ENCODE results near the gene SUGP2. TPM values are rescaled to one million over a fixed set of nuclear protein-coding genes. Genes with fewer than 3 reads are reported as not detected.

SUGP2 gene
- total RNA-seq, 2 experiments from 2014 or later: 123 to 124 TPM

GRCh38 chr19:19057720-19058119 lies 24.4 kb upstream of the SUGP2 start:
- Mint-ChIP-seq H3K4me3 (no peak overlapping the region), H3K27ac (no peak overlapping the region), H3K36me3 (ENCODE audit: low read depth) (peaks cover 17% of the 10 kb centered on the region), H3K4me1 (ENCODE audit: low read depth) (peaks cover 5% of the 10 kb centered on the region), H3K9me3 (ENCODE audit: insufficient read depth) (no peaks in the 10 kb centered on the region), H3K27me3 (ENCODE audit: low read depth) (no peaks in the 10 kb centered on the region)
- ATAC-seq (no peak), DNase-seq (no peak)
- POLR2A ChIA-PET: interaction anchor here (0.5 to 0.7 kb wide), 3 partner anchors 10 to 130 kb away, joined by 3 to 6 read pairs (median 6); no protein-coding TSS in a partner anchor
- CTCF ChIA-PET: no interaction called here

GRCh38 chr19:19057317-19057716 lies 24.0 kb upstream of the SUGP2 start:
- CTCF ChIA-PET: no interaction called here
- POLR2A ChIA-PET: interaction anchor here (0.5 to 0.7 kb wide), 3 partner anchors 9 to 130 kb away, joined by 3 to 6 read pairs (median 6); no protein-coding TSS in a partner anchor

GRCh38 chr19:19056636-19057275 lies 23.4 kb upstream of the SUGP2 start:
- Mint-ChIP-seq H3K36me3 (ENCODE audit: low read depth) (peaks cover 19% of the 10 kb centered on the region), H3K4me1 (ENCODE audit: low read depth) (no peaks in the 10 kb centered on the region), H3K9me3 (ENCODE audit: insufficient read depth) (no peaks in the 10 kb centered on the region), H3K27me3 (ENCODE audit: low read depth) (no peaks in the 10 kb centered on the region), H3K4me3 (no peak overlapping the region), H3K27ac (no peak overlapping the region)
- ChIA-PET CTCF (interaction anchor here (1.0 kb wide), 1 partner anchor 118 kb away, joined by 3 read pairs; no protein-coding TSS in a partner anchor), POLR2A (interaction anchor here (0.7 kb wide), 1 partner anchor 14 kb away, joined by 6 read pairs; no protein-coding TSS in a partner anchor)
- ATAC-seq (no peak), DNase-seq (no peak)

More at GRCh38 chr19:19057317-19057716, 24.0 kb upstream of the SUGP2 start:
- Mint-ChIP-seq H3K27ac (no peak overlapping the region), H3K27me3 (ENCODE audit: low read depth) (no peaks in the 10 kb centered on the region), H3K4me3 (no peak overlapping the region), H3K36me3 (ENCODE audit: low read depth) (peaks cover 18% of the 10 kb centered on the region), H3K4me1 (ENCODE audit: low read depth) (peaks cover 1% of the 10 kb centered on the region), H3K9me3 (ENCODE audit: insufficient read depth) (no peaks in the 10 kb centered on the region)
- ATAC-seq (no peak), DNase-seq (no peak)

GRCh38 chr19:19055701-19056100 lies 22.4 kb upstream of the SUGP2 start:
- CTCF ChIA-PET: interaction anchor here (1.0 kb wide), 1 partner anchor 119 kb away, joined by 3 read pairs; no protein-coding TSS in a partner anchor
- Mint-ChIP-seq H3K27me3 (ENCODE audit: low read depth) (no peaks in the 10 kb centered on the region), H3K36me3 (ENCODE audit: low read depth) (peaks cover 26% of the 10 kb centered on the region), H3K4me1 (ENCODE audit: low read depth) (no peaks in the 10 kb centered on the region), H3K4me3 (no peak overlapping the region), H3K27ac (no peak overlapping the region), H3K9me3 (ENCODE audit: insufficient read depth) (no peaks in the 10 kb centered on the region)
- POLR2A ChIA-PET: no interaction called here
- ATAC-seq (no peak), DNase-seq (no peak)

GRCh38 chr19:19054939-19055440 lies 21.7 kb upstream of the SUGP2 start:
- CTCF ChIA-PET: interaction anchor here (0.8 to 2.3 kb wide), 6 partner anchors 8 to 119 kb away, joined by 3 to 10 read pairs (median 4); partner anchors contain the start of gene SLC25A42
- no peak overlapping the region for H3K27ac Mint-ChIP-seq
- H3K9me3 Mint-ChIP-seq (ENCODE audit: insufficient read depth): no peaks in the 10 kb centered on the region
- H3K36me3 Mint-ChIP-seq (ENCODE audit: low read depth): peaks cover 30% of the 10 kb centered on the region
- ATAC-seq: no peak
- DNase-seq: no peak
- POLR2A ChIA-PET: no interaction called here
- H3K4me1 Mint-ChIP-seq (ENCODE audit: low read depth): no peaks in the 10 kb centered on the region
- no peaks in the 10 kb centered on the region for H3K27me3 Mint-ChIP-seq (ENCODE audit: low read depth)
- H3K4me3 Mint-ChIP-seq: no peak overlapping the region

GRCh38 chr19:19054315-19054938 lies 21.1 kb upstream of the SUGP2 start:
- Mint-ChIP-seq H3K27ac (no peak overlapping the region), H3K4me3 (no peak overlapping the region), H3K36me3 (ENCODE audit: low read depth) (peaks cover 31% of the 10 kb centered on the region), H3K27me3 (ENCODE audit: low read depth) (no peaks in the 10 kb centered on the region), H3K4me1 (ENCODE audit: low read depth) (no peaks in the 10 kb centered on the region), H3K9me3 (ENCODE audit: insufficient read depth) (no peaks in the 10 kb centered on the region)
- ChIA-PET CTCF (interaction anchor here (0.7 to 2.3 kb wide), 9 partner anchors 9 to 120 kb away, joined by 3 to 10 read pairs (median 4); partner anchors contain the start of gene SLC25A42), POLR2A (no interaction called here)
- DNase-seq (no peak), ATAC-seq (no peak)

- Mint-ChIP-seq H3K27ac (no peak overlapping the region), H3K27me3 (ENCODE audit: low read depth) (no peaks in the 10 kb centered on the region), H3K36me3 (ENCODE audit: low read depth) (peaks cover 30% of the 10 kb centered on the region), H3K4me3 (no peak overlapping the region), H3K9me3 (ENCODE audit: insufficient read depth) (no peaks in the 10 kb centered on the region), H3K4me1 (ENCODE audit: low read depth) (no peaks in the 10 kb centered on the region)
- ChIA-PET POLR2A (no interaction called here), CTCF (interaction anchor here (0.7 to 2.3 kb wide), 10 partner anchors 10 to 121 kb away, joined by 3 to 10 read pairs (median 4); partner anchors contain the start of gene SLC25A42)
- ATAC-seq: peak; percentile 50
- DNase-seq: peak; percentile 64
Observed at GRCh38 chr19:19053508-19054314, 20.4 kb upstream of the SUGP2 start.

- Mint-ChIP-seq H3K27me3 (ENCODE audit: low read depth) (no peaks in the 10 kb centered on the region), H3K4me1 (ENCODE audit: low read depth) (no peaks in the 10 kb centered on the region), H3K27ac (no peak overlapping the region), H3K36me3 (ENCODE audit: low read depth) (peaks cover 30% of the 10 kb centered on the region), H3K9me3 (ENCODE audit: insufficient read depth) (no peaks in the 10 kb centered on the region), H3K4me3 (no peak overlapping the region)
- ATAC-seq: no peak
- no peak for DNase-seq
- ChIA-PET CTCF (interaction anchor here (0.6 to 2.3 kb wide), 6 partner anchors 9 to 121 kb away, joined by 3 to 10 read pairs (median 6); no protein-coding TSS in a partner anchor), POLR2A (interaction anchor here (1.0 kb wide), 1 partner anchor 9 kb away, joined by 3 read pairs; no protein-coding TSS in a partner anchor)
Observed at GRCh38 chr19:19052921-19053320, 19.6 kb upstream of the SUGP2 start.

- H3K27ac Mint-ChIP-seq: no peak overlapping the region
- H3K4me1 Mint-ChIP-seq (ENCODE audit: low read depth): no peaks in the 10 kb centered on the region
- no peak for ATAC-seq
- no peak overlapping the region for H3K4me3 Mint-ChIP-seq
- DNase-seq: no peak
- H3K27me3 Mint-ChIP-seq (ENCODE audit: low read depth): no peaks in the 10 kb centered on the region
- POLR2A ChIA-PET: interaction anchor here (1.0 kb wide), 1 partner anchor 10 kb away, joined by 3 read pairs; no protein-coding TSS in a partner anchor
- peaks cover 34% of the 10 kb centered on the region for H3K36me3 Mint-ChIP-seq (ENCODE audit: low read depth)
- CTCF ChIA-PET: interaction anchor here (1.0 to 1.3 kb wide), 3 partner anchors 12 to 89 kb away, joined by 3 to 8 read pairs (median 5); partner anchors contain the start of gene SLC25A42
- no peaks in the 10 kb centered on the region for H3K9me3 Mint-ChIP-seq (ENCODE audit: insufficient read depth)
Observed at GRCh38 chr19:19051478-19052213, 18.3 kb upstream of the SUGP2 start.

GRCh38 chr19:19050731-19051130 lies 17.4 kb upstream of the SUGP2 start:
- Mint-ChIP-seq H3K27me3 (ENCODE audit: low read depth) (no peaks in the 10 kb centered on the region), H3K4me1 (ENCODE audit: low read depth) (no peaks in the 10 kb centered on the region), H3K9me3 (ENCODE audit: insufficient read depth) (no peaks in the 10 kb centered on the region), H3K27ac (no peak overlapping the region), H3K36me3 (ENCODE audit: low read depth) (peaks cover 32% of the 10 kb centered on the region), H3K4me3 (no peak overlapping the region)
- DNase-seq (no peak), ATAC-seq (no peak)
- ChIA-PET POLR2A (no interaction called here), CTCF (interaction anchor here (1.0 to 1.4 kb wide), 3 partner anchors 12 to 96 kb away, joined by 3 to 5 read pairs (median 3); partner anchors contain the start of gene SLC25A42)

- Mint-ChIP-seq H3K9me3 (ENCODE audit: insufficient read depth) (no peaks in the 10 kb centered on the region), H3K27me3 (ENCODE audit: low read depth) (no peaks in the 10 kb centered on the region), H3K4me3 (no peak overlapping the region), H3K4me1 (ENCODE audit: low read depth) (no peaks in the 10 kb centered on the region), H3K27ac (no peak overlapping the region), H3K36me3 (ENCODE audit: low read depth) (peaks cover 32% of the 10 kb centered on the region)
- POLR2A ChIA-PET: no interaction called here
- CTCF ChIA-PET: interaction anchor here (1.3 to 1.4 kb wide), 2 partner anchors 13 to 97 kb away, joined by 3 to 5 read pairs; partner anchors contain the start of gene SLC25A42
- DNase-seq (no peak), ATAC-seq (no peak)
Observed at GRCh38 chr19:19050104-19050503, 16.8 kb upstream of the SUGP2 start.

Measured in activated CD8-positive, alpha-beta T cell treated with anti-CD3 and anti-CD28 coated beads, Interleukin-2, amount 10 ng/mL, durations not matched to agents 7 days and 5 days (primary cell).